ENCODE measurements around the gene TMC8.
A peak's percentile ranks its signal among the peaks of the same experiment; 100 is the strongest.

The TMC8 gene

DNA sequence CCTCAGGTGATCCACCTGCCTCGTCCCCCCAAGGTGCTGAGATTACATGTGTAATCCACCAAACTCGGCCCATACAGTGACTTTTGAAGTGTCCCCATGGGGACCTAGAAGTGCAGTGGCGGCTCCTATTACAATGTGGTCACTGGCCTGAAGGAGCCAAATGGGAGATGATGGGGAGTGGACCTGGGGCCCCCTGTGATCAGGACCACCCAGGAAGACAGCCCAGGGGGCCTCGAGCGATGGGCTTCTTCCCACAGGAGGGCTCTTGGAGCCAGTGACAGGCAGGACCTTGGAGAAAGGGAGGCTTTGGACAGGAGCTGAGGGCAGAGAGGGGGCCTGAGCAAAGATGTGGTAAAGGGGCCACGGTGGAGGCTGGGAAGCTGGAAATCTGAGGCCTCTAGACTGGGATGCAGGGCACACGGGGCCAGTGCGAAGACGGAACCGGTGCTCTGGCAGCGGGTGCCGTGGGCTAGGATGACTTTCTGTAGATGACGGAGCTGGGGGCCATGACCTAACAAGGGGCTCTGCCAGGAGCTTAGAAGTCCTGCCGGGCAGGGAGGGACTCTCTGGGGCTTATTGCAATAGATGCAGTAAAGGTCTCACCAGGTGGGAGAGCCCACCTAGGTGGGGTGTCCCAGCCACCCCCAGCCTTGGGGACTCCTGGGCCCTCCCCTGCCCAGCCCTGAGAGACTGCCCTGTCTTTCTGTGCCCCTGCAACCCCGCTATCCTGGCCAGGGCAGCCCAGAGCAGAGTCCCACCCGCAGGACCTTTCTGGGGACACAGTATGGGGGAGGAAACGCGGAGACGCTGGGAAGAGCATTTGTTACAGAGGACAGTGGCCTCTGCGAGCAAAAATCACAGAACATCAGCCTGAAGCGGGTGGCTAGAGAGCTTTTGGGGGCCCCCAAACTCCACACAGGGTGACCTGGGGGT, 12.9 kb downstream of the TMC8 start:
- DNase-seq (no peak), ATAC-seq (replicated peaks) (no peak)
- peak overlapping the region; percentile 37 to 68 for H3K4me3 Mint-ChIP-seq
- peak overlapping the region; percentile 98 for H3K27ac Mint-ChIP-seq
- no peaks in the 10 kb centered on the region for H3K27me3 Mint-ChIP-seq
- H3K4me1 Mint-ChIP-seq, result peaks cover 69 to 98% of the 10 kb centered on the region in 2 donors
- H3K9me3 Mint-ChIP-seq, result peaks cover under 1 to 2% of the 10 kb centered on the region in 2 donors
- peaks cover 41 to 48% of the 10 kb centered on the region in 2 donors for H3K36me3 Mint-ChIP-seq

DNA sequence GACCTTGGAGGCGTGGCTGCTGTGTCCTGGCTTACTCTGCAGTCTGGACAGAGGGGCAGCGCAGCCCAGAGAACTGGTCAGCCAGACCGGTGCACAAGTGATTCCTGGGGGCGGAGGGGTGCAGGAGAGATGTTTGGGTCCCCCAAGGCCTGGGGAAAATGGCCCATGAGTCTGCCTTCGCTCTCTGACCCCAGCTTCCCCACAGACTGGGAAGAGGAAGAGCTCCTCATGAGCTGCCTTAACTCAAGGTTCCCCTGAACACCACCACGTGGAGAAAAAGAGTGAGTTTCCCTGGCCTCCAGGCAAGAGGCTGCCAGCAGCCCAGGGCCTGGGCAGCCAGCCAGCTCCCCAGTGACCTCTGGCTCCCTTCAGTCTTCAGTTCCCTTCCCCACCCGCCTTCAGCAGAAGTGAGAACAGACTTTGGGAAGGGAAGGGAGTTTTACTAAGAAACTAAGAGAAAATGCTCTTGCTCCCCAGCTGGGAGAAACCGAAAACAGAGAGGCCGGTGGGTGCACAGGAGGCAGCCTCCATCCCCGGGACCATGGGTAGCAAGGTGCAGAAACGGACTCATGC, 13.7 kb downstream of the TMC8 start:
- peaks cover 65 to 96% of the 10 kb centered on the region in 2 donors for H3K4me1 Mint-ChIP-seq
- ATAC-seq (replicated peaks) (peak; percentile 3 to 4), DNase-seq (no peak)
- H3K4me3 Mint-ChIP-seq, result peak overlapping the region; percentile 68 to 70
- peaks cover 37 to 45% of the 10 kb centered on the region in 2 donors for H3K36me3 Mint-ChIP-seq
- H3K27me3 Mint-ChIP-seq, result no peaks in the 10 kb centered on the region
- peak overlapping the region; percentile 98 for H3K27ac Mint-ChIP-seq
- peaks cover 3 to 5% of the 10 kb centered on the region in 2 donors for H3K9me3 Mint-ChIP-seq

DNA sequence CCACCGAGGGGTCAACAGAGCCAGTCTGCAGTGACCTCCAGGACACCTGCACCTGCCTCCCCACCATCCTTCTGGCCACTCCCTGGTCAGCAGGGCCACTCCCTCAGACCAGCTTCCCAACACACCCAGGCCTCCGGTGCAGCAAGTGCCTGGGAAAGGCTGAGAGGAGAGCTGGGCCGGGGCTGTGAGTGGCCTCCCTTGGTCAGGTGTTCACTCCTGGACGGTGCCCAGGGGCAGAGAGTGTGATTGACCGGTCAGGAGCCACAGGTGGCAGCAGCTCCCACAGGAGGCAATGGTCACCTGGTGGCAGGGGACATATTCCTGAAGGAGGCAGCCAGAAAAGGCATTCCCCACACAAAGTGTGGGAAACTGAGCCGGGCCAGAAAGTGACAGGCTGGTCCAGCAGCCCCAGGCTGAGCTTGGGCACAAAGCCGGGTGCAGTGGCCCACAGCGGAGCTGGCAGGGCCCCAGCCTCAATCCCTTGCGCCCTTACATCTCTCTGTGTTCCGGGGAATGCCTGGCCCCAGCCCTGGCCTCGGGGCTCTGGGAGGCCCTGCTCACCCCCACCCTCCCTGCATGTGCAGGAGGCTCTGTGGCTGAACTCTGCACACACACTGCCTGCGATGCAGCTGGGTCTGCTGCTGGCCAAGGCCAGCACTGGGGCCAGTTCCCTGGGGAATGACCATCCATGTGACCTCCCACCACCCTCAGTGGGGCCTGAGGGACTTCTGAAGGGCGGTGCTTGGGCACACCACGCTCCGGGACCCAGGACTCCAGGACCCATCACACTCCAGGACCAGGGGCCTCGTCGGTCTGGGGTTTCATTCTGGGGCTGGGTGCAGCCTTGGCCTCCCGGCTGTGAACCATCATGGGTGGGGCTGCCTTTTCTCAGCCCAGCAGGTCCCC, 14.4 kb downstream of the TMC8 start:
- Mint-ChIP-seq H3K27ac (peak overlapping the region; percentile 98), H3K4me1 (peaks cover 62 to 92% of the 10 kb centered on the region in 2 donors), H3K36me3 (peaks cover 33 to 40% of the 10 kb centered on the region in 2 donors), H3K4me3 (peak overlapping the region; percentile 68 to 70), H3K27me3 (no peaks in the 10 kb centered on the region), H3K9me3 (peaks cover 3 to 5% of the 10 kb centered on the region in 2 donors)
- ATAC-seq (replicated peaks) (no peak), DNase-seq (no peak)

- H3K27ac Mint-ChIP-seq, result peak overlapping the region; percentile 98
Observed at GRCh38 chr17:78146471-78146869, 15.9 kb downstream of the TMC8 start.

DNA sequence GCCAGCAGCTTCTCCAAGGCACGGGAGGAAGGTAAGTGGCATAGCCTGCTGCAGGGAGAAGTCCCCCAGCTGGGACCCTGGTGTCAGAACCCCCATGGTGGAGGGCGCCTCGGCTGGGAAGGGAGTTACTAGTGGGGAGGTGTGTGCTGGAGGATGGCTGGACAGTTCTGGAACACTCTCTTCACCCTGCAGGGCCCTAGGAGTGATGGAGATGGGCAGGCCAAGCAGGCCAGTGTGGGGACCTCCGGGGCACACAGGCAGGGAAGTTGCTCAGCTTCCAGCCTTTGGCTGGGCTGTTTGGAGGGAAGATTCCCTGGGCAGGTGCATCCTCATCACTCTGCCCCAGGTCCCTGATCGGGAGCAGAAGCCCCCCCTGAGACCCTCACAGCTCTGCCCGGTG, 16.3 kb downstream of the TMC8 start:
- no peak for ATAC-seq (replicated peaks)

More at GRCh38 chr17:78146471-78146869, 15.9 kb downstream of the TMC8 start:
- Mint-ChIP-seq H3K9me3 (peaks cover 3 to 5% of the 10 kb centered on the region in 2 donors), H3K27me3 (no peaks in the 10 kb centered on the region), H3K4me3 (peak overlapping the region; percentile 70 to 74), H3K36me3 (peaks cover 29 to 37% of the 10 kb centered on the region in 2 donors), H3K4me1 (peaks cover 62 to 93% of the 10 kb centered on the region in 2 donors)
- ATAC-seq (replicated peaks) (no peak), DNase-seq (no peak)

GRCh38 chr17:78147315-78147998, 16.9 kb downstream of the TMC8 start:
- peak overlapping the region; percentile 70 to 74 for H3K4me3 Mint-ChIP-seq
- ATAC-seq (replicated peaks) (peak; percentile 73 to 79), DNase-seq (peak; percentile 87)
- peaks cover 54 to 93% of the 10 kb centered on the region in 2 donors for H3K4me1 Mint-ChIP-seq
- H3K27me3 Mint-ChIP-seq, result no peaks in the 10 kb centered on the region
- H3K9me3 Mint-ChIP-seq, result peaks cover 3 to 5% of the 10 kb centered on the region in 2 donors
- peaks cover 20 to 27% of the 10 kb centered on the region in 2 donors for H3K36me3 Mint-ChIP-seq
- peak overlapping the region; percentile 98 for H3K27ac Mint-ChIP-seq

More for the DNA sequence above, 16.3 kb downstream of the TMC8 start:
- H3K4me3 Mint-ChIP-seq, result peak overlapping the region; percentile 70 to 74
- peaks cover 25 to 33% of the 10 kb centered on the region in 2 donors for H3K36me3 Mint-ChIP-seq
- H3K27ac Mint-ChIP-seq, result peak overlapping the region; percentile 98
- DNase-seq, result no peak
- H3K4me1 Mint-ChIP-seq, result peaks cover 60 to 93% of the 10 kb centered on the region in 2 donors
- H3K9me3 Mint-ChIP-seq, result peaks cover 3 to 5% of the 10 kb centered on the region in 2 donors
- no peaks in the 10 kb centered on the region for H3K27me3 Mint-ChIP-seq

- peaks cover 52 to 93% of the 10 kb centered on the region in 2 donors for H3K4me1 Mint-ChIP-seq
- H3K4me3 Mint-ChIP-seq, result peak overlapping the region; percentile 54 to 73
- peaks cover 3 to 5% of the 10 kb centered on the region in 2 donors for H3K9me3 Mint-ChIP-seq
- H3K27ac Mint-ChIP-seq, result peak overlapping the region; percentile 98
- peaks cover 11 to 21% of the 10 kb centered on the region in 2 donors for H3K36me3 Mint-ChIP-seq
- no peak for DNase-seq
- no peak for ATAC-seq (replicated peaks)
- H3K27me3 Mint-ChIP-seq, result no peaks in the 10 kb centered on the region
Observed at GRCh38 chr17:78148286-78149016, 17.9 kb downstream of the TMC8 start.

GRCh38 chr17:78151514-78152008, 21.0 kb downstream of the TMC8 start:
- no peaks in the 10 kb centered on the region for H3K27me3 Mint-ChIP-seq
- H3K9me3 Mint-ChIP-seq, result peaks cover 3 to 5% of the 10 kb centered on the region in 2 donors
- H3K4me1 Mint-ChIP-seq, result peaks cover 44 to 82% of the 10 kb centered on the region in 2 donors
- peak overlapping the region; percentile 98 for H3K27ac Mint-ChIP-seq
- DNase-seq, result no peak
- peak overlapping the region in 1 of 2 donors; percentile 63 for H3K4me3 Mint-ChIP-seq
- no peak for ATAC-seq (replicated peaks)
- peaks cover 11 to 17% of the 10 kb centered on the region in 2 donors for H3K36me3 Mint-ChIP-seq

DNA sequence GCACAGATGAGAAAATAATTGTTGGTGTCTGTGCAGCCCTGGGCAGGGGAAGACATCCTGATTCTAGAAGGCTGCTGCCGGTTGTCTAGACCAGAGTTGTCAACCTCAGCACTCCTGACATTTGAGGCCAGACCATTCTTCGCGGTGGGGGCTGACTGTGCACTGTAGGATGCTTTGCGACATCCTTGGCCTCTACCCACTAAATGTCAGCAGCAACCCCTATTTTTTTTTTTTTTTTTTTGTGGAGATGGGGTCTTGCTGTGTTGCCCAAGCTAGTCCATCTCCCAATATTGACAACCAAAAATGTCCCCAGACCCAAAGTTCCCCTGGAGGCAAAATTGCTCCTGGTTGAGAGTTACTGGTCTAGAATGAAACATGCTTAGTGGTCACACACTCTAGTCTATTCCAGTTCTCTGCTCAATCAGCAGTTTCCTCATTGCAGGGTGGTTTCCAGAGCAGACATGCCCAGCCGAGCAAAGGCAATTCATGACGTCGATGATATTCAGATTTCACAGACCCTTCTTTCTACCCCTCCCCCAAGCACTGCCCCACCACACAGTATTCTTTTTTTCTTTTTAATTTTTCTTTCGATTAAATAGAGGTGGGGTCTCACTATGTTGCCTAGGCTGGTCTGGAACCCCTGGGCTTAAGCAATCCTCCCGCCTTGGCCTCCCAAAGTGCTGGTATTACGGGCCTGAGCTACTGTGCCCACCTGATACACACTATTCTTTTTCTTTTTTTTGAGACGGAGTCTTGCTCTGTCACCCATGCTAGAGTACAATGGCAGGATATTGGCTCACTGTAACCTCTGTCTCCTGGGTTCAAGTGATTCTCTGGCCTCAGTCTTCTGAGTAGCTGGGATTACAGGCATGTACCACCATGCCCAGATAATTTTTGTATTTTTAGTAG, 24.6 kb downstream of the TMC8 start:
- H3K4me1 Mint-ChIP-seq, result peaks cover 42 to 86% of the 10 kb centered on the region in 2 donors
- H3K4me3 Mint-ChIP-seq, result peak overlapping the region; percentile 47 to 62
- peak overlapping the region; percentile 98 for H3K27ac Mint-ChIP-seq
- peak; percentile 85 for DNase-seq
- peaks cover 13 to 19% of the 10 kb centered on the region in 2 donors for H3K36me3 Mint-ChIP-seq
- H3K9me3 Mint-ChIP-seq, result no peaks in the 10 kb centered on the region
- H3K27me3 Mint-ChIP-seq, result no peaks in the 10 kb centered on the region
- ATAC-seq (replicated peaks), result peak; percentile 73 to 77

GRCh38 chr17:78159575-78160158, 29.1 kb downstream of the TMC8 start:
- peaks cover 14 to 23% of the 10 kb centered on the region in 2 donors for H3K36me3 Mint-ChIP-seq
- peak overlapping the region; percentile 98 for H3K27ac Mint-ChIP-seq
- no peaks in the 10 kb centered on the region for H3K9me3 Mint-ChIP-seq
- peak overlapping the region; percentile 66 to 76 for H3K4me3 Mint-ChIP-seq
- H3K4me1 Mint-ChIP-seq, result peaks cover 45 to 84% of the 10 kb centered on the region in 2 donors
- no peaks in the 10 kb centered on the region for H3K27me3 Mint-ChIP-seq
- peak; percentile 67 for DNase-seq
- peak; percentile 71 to 73 for ATAC-seq (replicated peaks)

DNA sequence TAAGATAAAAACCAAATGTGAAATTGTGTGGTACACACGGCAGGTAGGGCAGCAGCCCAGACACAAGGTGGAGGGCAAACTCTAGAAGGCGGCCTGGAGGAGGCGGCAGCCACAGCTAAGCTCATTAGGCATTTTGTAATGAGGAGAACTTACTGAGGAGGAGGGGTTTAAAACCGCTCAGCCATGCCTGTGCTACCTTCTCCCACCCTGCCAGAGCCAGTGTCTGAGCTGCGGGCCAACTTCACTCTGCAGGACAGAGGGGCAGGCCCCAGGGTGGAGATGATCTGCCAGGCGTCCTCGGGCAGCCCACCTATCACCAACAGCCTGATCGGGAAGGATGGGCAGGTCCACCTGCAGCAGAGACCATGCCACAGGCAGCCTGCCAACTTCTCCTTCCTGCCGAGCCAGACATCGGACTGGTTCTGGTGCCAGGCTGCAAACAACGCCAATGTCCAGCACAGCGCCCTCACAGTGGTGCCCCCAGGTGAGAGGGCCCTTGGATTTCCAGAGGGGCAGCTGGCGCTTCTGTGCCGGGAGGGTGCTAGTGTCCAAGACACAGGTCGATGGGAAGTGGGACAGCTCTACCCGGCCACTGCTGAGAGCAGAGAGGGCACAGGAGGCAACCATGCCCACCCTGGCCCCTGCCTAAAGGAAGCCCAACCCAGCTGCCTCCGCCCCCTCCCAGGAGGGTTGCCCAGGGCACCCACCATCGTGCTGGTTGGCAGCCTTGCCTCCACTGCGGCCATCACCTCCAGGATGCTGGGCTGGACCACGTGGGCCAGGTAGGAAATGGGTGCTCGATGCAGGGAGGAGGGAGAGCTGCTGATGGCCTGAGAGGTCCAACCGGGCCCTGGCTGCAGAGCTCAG, 33.5 kb downstream of the TMC8 start:
- H3K27ac Mint-ChIP-seq, result no peak overlapping the region
- no peaks in the 10 kb centered on the region for H3K9me3 Mint-ChIP-seq
- H3K4me3 Mint-ChIP-seq, result peak overlapping the region; percentile 44 to 70
- H3K4me1 Mint-ChIP-seq, result peaks cover 37 to 82% of the 10 kb centered on the region in 2 donors
- ATAC-seq (replicated peaks), result no peak
- H3K36me3 Mint-ChIP-seq, result peaks cover 17 to 31% of the 10 kb centered on the region in 2 donors
- DNase-seq, result no peak
- H3K27me3 Mint-ChIP-seq, result no peaks in the 10 kb centered on the region
